Right atrium auricular region (tissue), 2 donors: ENCODE measurements around the gene SPATS2L. TPM values are rescaled to one million over a fixed set of nuclear protein-coding genes. Genes with fewer than 3 reads are reported as not detected.

ENCODE experiments used
- DNase-seq: peaks from one replicate; pipeline ENCODE4 v3.0.0-alpha.2; 2019; ENCODE audit warnings: low spot score
- H3K27ac ChIP-seq, 2 donors: fragments of 200-600 bp; sonication (generic); 1 replicate in 1 of 2; 2 replicates in 1 of 2; pipeline ENCODE4 v1.5.1; 2016 to 2019
- H3K27me3 ChIP-seq, 2 donors: fragments of 200-600 bp; sonication (generic); one replicate each; pipeline versions ENCODE4 v1.5.1 to v1.6.0; 2017 to 2019
- H3K36me3 ChIP-seq: fragments of 200-600 bp; sonication (generic); one replicate; pipeline ENCODE4 v1.5.1; 2016
- H3K4me1 ChIP-seq, 2 donors: fragments of 200-600 bp; sonication (generic); one replicate each; pipeline versions ENCODE4 v1.5.1 to v1.6.0; 2017 to 2019
- H3K4me3 ChIP-seq, 2 donors: fragments of 200-600 bp; sonication (generic); 1 replicate in 1 of 2; 2 replicates in 1 of 2; pipeline ENCODE4 v1.5.1; 2017 to 2019; ENCODE audit warnings: mild to moderate bottlenecking in 1 of 2, moderate library complexity in 1 of 2
- H3K9me3 ChIP-seq, 2 donors: fragments of 200-600 bp; sonication (generic); one replicate each; pipeline ENCODE4 v1.5.1; 2019
- total RNA-seq, 2 donors: library from RNA; depleted of rRNA; stranded (reverse); fragments of >200 nt; gene quantifications; one replicate each; pipeline ENCODE4 v1.1.0, GENCODE V29; 2016
- TF ChIP-seq, protein P1 (sequence below), 2 donors: fragments of 200-600 bp; sonication (generic); IDR thresholded peaks; one replicate each; pipeline ENCODE4 v1.5.1; 2019; ENCODE audit warnings: antibody characterized with exemption in 2 of 2

SPATS2L gene, protein sequence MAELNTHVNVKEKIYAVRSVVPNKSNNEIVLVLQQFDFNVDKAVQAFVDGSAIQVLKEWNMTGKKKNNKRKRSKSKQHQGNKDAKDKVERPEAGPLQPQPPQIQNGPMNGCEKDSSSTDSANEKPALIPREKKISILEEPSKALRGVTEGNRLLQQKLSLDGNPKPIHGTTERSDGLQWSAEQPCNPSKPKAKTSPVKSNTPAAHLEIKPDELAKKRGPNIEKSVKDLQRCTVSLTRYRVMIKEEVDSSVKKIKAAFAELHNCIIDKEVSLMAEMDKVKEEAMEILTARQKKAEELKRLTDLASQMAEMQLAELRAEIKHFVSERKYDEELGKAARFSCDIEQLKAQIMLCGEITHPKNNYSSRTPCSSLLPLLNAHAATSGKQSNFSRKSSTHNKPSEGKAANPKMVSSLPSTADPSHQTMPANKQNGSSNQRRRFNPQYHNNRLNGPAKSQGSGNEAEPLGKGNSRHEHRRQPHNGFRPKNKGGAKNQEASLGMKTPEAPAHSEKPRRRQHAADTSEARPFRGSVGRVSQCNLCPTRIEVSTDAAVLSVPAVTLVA
- total RNA-seq, result 100 to 1,000 TPM; 103 to 126 TPM

DNA sequence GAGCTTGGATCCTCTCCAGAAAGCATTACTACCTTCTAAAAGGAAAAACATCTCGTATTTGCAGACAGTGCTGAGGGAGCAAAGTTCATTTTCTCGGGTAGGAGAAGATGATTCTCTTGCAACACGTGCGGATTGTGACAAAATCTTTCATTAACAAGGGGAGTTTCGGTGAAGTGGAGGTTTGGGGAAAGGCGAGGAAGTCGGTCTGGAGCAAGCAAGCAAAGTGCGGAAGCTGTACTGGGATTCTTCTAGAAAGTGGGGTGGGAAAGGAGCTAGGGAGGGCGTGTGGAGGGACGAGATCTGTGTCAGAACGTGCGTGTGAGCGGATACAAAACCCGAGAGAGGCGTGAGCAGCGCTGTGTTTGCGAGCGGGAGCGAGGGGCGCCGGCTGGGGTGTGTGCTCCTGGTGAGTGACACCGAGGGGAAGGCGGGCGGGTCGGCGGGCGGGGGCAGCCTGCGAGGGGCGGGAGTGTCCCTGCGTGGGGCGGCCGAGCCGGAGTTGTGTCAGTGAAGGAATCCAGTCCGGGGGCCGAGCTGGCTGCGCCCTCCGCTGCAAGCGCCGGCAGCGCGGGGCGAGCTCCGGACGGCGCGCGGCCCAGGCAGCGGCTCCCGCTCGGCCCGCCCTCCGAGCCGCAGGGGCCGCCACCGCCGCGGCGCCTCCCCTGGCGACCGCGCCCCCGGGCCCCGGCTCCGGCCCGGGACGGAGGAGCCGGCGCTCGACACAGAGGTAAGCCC lies at the start of gene SPATS2L:
TSS of gene SPATS2L (plus strand) at position 498 of the 735 bp plus-strand sequence. CDS start 82,552 bp downstream, outside the sequence.
- TF ChIP-seq, protein P1, sequence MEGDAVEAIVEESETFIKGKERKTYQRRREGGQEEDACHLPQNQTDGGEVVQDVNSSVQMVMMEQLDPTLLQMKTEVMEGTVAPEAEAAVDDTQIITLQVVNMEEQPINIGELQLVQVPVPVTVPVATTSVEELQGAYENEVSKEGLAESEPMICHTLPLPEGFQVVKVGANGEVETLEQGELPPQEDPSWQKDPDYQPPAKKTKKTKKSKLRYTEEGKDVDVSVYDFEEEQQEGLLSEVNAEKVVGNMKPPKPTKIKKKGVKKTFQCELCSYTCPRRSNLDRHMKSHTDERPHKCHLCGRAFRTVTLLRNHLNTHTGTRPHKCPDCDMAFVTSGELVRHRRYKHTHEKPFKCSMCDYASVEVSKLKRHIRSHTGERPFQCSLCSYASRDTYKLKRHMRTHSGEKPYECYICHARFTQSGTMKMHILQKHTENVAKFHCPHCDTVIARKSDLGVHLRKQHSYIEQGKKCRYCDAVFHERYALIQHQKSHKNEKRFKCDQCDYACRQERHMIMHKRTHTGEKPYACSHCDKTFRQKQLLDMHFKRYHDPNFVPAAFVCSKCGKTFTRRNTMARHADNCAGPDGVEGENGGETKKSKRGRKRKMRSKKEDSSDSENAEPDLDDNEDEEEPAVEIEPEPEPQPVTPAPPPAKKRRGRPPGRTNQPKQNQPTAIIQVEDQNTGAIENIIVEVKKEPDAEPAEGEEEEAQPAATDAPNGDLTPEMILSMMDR (IDR thresholded peaks at IDR 0.05), result no peak
- peak within 1 kb of the TSS; percentile 84 to 95 for H3K27ac ChIP-seq
- no peaks in the 10 kb centered on the region for H3K27me3 ChIP-seq
- H3K9me3 ChIP-seq, result no peaks in the 10 kb centered on the region
- H3K4me3 ChIP-seq, result peak within 1 kb of the TSS; percentile 85 to 91
- peaks cover 0 to 53% of the 10 kb centered on the region in 2 donors for H3K4me1 ChIP-seq
- peak; percentile 82 for DNase-seq
- H3K36me3 ChIP-seq, result no peaks in the 10 kb centered on the region

DNA sequence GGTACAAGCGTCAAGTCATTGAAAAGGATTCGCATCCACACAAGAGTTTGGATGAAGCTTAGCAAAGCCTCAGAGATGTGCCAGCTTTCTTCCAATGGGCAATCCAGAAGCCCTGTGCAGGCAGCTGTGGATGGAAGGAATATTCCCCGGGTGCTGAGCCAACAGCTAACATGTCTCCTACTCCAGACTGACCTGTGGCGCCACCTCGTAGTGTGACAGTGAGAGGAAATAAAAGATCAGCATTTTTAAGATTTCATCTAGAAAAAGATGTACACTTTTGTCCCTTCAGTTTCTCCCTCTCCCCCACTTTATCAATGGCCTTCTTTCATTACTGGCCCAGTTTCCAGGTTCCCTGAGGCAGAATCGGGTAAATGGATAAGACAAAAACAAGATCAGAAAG lies 48.9 kb upstream of the SPATS2L start:
- H3K4me1 ChIP-seq, result peaks cover 0 to 8% of the 10 kb centered on the region in 2 donors
- no peaks in the 10 kb centered on the region for H3K27me3 ChIP-seq
- H3K9me3 ChIP-seq, result no peaks in the 10 kb centered on the region
- H3K27ac ChIP-seq, result no peak overlapping the region
- DNase-seq, result no peak
- H3K4me3 ChIP-seq, result no peak overlapping the region
- no peaks in the 10 kb centered on the region for H3K36me3 ChIP-seq
- TF ChIP-seq, protein P1 (IDR thresholded peaks at IDR 0.05), result no peak

DNA sequence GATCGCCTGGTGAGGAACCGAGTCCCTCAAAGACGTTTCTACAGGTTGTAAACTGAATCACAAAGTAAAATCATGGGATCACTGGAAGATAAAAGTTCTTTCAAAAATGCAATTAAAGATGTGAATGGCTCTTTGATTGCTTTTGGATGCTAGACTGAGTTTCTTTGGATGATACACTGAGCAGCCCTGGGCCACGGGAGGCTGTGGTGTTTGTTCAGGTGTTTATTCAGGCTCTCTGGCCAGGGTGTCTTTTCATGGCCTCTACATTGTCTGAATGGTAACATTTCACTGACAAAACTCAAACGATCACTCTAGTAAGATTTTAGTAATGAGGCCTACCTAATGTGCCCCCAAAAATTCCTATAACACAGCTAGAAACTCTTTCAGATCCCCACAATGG lies 48.4 kb upstream of the SPATS2L start:
- H3K4me1 ChIP-seq, result peaks cover 0 to 8% of the 10 kb centered on the region in 2 donors
- no peaks in the 10 kb centered on the region for H3K27me3 ChIP-seq
- no peaks in the 10 kb centered on the region for H3K36me3 ChIP-seq
- no peak for DNase-seq
- no peaks in the 10 kb centered on the region for H3K9me3 ChIP-seq
- H3K27ac ChIP-seq, result no peak overlapping the region
- TF ChIP-seq, protein P1 (IDR thresholded peaks at IDR 0.05), result no peak
- no peak overlapping the region for H3K4me3 ChIP-seq

- Histone ChIP-seq H3K36me3 (no peaks in the 10 kb centered on the region), H3K9me3 (no peaks in the 10 kb centered on the region), H3K4me3 (no peak overlapping the region), H3K27me3 (no peaks in the 10 kb centered on the region), H3K4me1 (no peaks in the 10 kb centered on the region), H3K27ac (no peak overlapping the region)
- TF ChIP-seq, protein P1 (IDR thresholded peaks at IDR 0.05), result no peak
- no peak for DNase-seq
These were observed 47.5 kb upstream of the SPATS2L start for GRCh38 chr2:200258881-200259576.

GRCh38 chr2:200259577-200259957 lies 46.9 kb upstream of the SPATS2L start:
- no peak overlapping the region for H3K4me3 ChIP-seq
- no peak overlapping the region for H3K27ac ChIP-seq
- no peaks in the 10 kb centered on the region for H3K9me3 ChIP-seq
- H3K4me1 ChIP-seq, result no peaks in the 10 kb centered on the region
- H3K36me3 ChIP-seq, result no peaks in the 10 kb centered on the region
- TF ChIP-seq, protein P1 (IDR thresholded peaks at IDR 0.05), result no peak
- no peak for DNase-seq
- H3K27me3 ChIP-seq, result no peaks in the 10 kb centered on the region
